Measurements from ENCODE around the gene COBLL1. TPM values are rescaled to one million over a fixed set of nuclear protein-coding genes. Genes with fewer than 3 reads are reported as not detected.

Gene COBLL1
- total RNA-seq, 1 experiment from 2014 or later, result 5.9 TPM

- no peak for DNase-seq
- Histone ChIP-seq H3K27me3 (ENCODE audit: insufficient read depth, low read length) (no peaks in the 10 kb centered on the region), H3K23ac (ENCODE audit: insufficient read length, low read depth, low read length) (no peak overlapping the region), H3T11ph (ENCODE audit: low read length) (no peak overlapping the region), H2BK15ac (ENCODE audit: low read depth, low read length) (no peak overlapping the region), H3K56ac (ENCODE audit: insufficient read length, low read depth, low read length) (no peak overlapping the region), H4K20me1 (ENCODE audit: control insufficient read depth, insufficient read depth, insufficient read length) (no peaks in the 10 kb centered on the region), H4K91ac (ENCODE audit: insufficient read length, low read depth, low read length) (no peak overlapping the region), H3K9me3 (ENCODE audit: control insufficient read depth, low read depth, low read length) (no peaks in the 10 kb centered on the region), H3K79me2 (ENCODE audit: insufficient read depth, low read length) (no peaks in the 10 kb centered on the region), H3K14ac (ENCODE audit: insufficient read depth, low read length) (no peak overlapping the region), H3K27ac (ENCODE audit: insufficient read length, low read depth, low read length) (no peak overlapping the region), H3K18ac (ENCODE audit: insufficient read length, low read depth, low read length) (no peak overlapping the region), H2BK20ac (ENCODE audit: low read depth, low read length, poor library complexity, severe bottlenecking) (no peak overlapping the region), H3K4me1 (ENCODE audit: insufficient read depth, low read length) (no peaks in the 10 kb centered on the region), H3K4me2 (ENCODE audit: insufficient read depth, insufficient read length, low read length) (no peak overlapping the region), H2BK120ac (ENCODE audit: low read depth, low read length, poor library complexity, severe bottlenecking) (no peak overlapping the region), H4K8ac (replicated peaks; ENCODE audit: insufficient read length, low read depth, low read length) (no peak overlapping the region), H4K5ac (ENCODE audit: insufficient read length, low read depth, low read length) (no peak overlapping the region), H3K79me1 (ENCODE audit: insufficient read depth, low read depth, low read length, poor library complexity, severe bottlenecking) (no peaks in the 10 kb centered on the region), H3K9ac (ENCODE audit: extremely low read depth, insufficient read length, low read length) (no peak overlapping the region), H2BK12ac (ENCODE audit: insufficient read length, low read depth, low read length) (no peak overlapping the region), H2AFZ (ENCODE audit: low read length) (no peak overlapping the region), H3K4ac (ENCODE audit: low read depth, low read length) (no peak overlapping the region), H2BK5ac (ENCODE audit: insufficient read length, low read length) (no peak overlapping the region), H2AK5ac (ENCODE audit: insufficient read length, low read length) (no peak overlapping the region), H3K23me2 (ENCODE audit: insufficient read length, low read depth, low read length, poor library complexity, severe bottlenecking) (no peaks in the 10 kb centered on the region)
- no peaks in the 10 kb centered on the region for H3K27me3 Mint-ChIP-seq (ENCODE audit: low read depth)
- WGBS (ENCODE audit: extremely low coverage, insufficient read length, low lambda C conversion rate), result no CpG with 5 or more reads among the region's 3 CpGs
- H3K36me3 Mint-ChIP-seq (ENCODE audit: insufficient read depth in 1 of 3, low read depth in 3 of 3), result no peaks in the 10 kb centered on the region
- H3K4me3 Mint-ChIP-seq, result no peak overlapping the region
- H3K9me3 Mint-ChIP-seq, result no peaks in the 10 kb centered on the region
- peaks cover 0 to 5% of the 10 kb centered on the region in 2 experiments; a peak in 1 of 4 replicates for H3K4me1 Mint-ChIP-seq
- TF ChIP-seq CTCF (conservative IDR thresholded peaks at IDR 0.05), result no peak
- peak overlapping the region in 1 of 3 experiments; percentile 44; a peak in 1 of 7 replicates for H3K27ac Mint-ChIP-seq
Observed at GRCh38 chr2:164800572-164800971, 41.1 kb downstream of the COBLL1 start.
